Measurements from ENCODE around the gene OR6K2.

OR6K2 gene

GRCh38 chr1:158685085-158685484 is 15.4 kb downstream of the OR6K2 start:
- DNase-seq (ENCODE audit: low spot score) = no peak

GRCh38 chr1:158681606-158682005 is 18.8 kb downstream of the OR6K2 start:
- no peak for DNase-seq (ENCODE audit: low spot score)

GRCh38 chr1:158679289-158679688 is 21.2 kb downstream of the OR6K2 start:
- no peak for DNase-seq (ENCODE audit: low spot score)

DNA sequence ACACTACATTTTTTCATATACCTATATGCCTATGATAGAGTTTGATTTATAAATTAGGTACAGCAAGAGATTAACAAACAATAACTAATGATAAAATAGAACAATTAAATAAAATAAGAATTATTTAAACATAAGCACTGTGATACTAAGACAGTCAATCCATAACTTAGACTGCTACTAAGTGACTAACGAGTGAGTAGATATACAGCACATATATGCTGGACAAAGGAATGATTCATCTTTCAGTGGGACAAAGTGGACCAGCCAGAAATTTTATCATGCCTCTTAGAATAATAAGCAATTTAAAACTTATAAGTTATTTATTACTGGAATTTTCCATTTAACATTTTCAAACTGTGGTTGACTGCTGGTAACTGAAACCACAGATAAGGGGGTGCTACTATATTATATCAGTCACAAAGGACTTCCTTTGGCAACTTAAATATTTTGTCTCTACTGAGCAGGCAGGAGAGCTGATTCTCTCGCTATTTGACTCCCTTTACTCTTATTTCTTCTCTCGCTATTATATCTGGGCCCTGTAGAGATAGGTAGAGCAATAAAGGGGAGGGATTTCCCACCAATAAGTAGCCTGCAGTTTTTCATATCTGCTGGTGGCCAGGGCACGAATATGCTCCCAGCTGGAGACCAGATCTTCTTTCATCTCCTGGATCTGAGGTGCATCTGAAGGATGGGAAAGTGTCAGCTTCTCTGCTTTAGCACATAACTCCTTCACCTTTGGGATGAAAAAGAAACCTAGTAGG is 24.7 kb downstream of the OR6K2 start:
- no peak for DNase-seq (ENCODE audit: low spot score)

DNA sequence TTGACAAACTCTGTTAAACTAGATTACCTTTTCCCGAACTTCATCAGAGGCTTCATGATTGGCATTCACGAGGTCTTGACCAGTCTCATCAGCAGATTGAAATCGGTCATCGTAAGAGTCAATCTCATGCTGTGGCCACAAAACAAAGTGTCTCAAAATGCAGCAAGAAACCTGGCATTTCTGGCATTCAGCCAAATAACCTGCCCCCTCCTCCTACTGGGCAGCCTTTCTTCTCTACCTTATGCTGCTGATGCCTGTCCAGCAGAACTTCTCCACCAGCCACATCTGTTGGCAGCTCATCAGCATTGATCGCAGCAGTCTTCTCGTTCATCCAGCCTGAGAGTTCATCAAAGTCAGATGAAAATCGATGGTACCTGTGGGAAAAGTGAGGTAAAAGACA is 26.1 kb downstream of the OR6K2 start:
- no peak for DNase-seq (ENCODE audit: low spot score)

GRCh38 chr1:158666037-158666436 is 34.4 kb downstream of the OR6K2 start:
- no peak for DNase-seq (ENCODE audit: low spot score)

DNA sequence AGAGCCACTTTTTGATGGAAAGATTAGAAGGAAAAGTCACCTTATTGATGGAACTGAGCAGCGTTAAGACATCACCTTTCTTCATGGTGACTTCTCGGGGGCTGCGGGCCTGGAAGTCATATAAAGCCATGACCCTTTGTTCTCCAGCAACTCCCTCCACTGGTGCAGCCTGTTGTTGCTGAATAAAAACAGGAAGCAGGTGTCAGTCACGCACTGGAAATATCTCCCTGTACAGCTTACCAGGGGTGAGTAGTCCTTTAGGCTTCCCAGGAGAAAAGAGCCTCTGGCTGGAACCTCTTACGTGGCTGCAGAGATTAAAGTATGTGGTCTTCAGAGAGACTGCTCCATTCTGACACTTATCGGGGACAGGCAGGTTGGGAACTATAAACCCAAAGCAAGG is 45.9 kb downstream of the OR6K2 start:
- DNase-seq (ENCODE audit: low spot score) = no peak

DNA sequence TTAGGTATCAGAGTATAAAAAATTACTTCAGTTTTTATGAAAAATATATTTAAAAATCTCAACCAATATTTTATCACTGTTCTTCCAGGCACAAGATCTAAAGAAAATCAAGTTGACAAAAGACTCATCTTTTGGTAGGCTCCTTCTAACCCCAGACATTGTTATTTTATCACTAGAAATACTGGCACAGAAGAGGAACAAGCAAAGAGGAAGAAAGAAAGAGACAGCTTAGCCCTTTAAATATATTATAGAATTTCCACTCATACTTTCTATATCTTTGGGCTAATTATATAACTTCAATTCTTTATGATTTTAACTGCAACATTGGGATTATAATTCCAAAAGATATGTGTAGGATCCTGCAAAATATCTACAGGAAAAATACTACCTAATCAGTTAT is 46.4 kb downstream of the OR6K2 start:
- no peak for DNase-seq (ENCODE audit: low spot score)

GRCh38 chr1:158652721-158653334 is 47.6 kb downstream of the OR6K2 start:
- DNase-seq (ENCODE audit: low spot score) = no peak
